MM.1S (cell line): ENCODE results near the gene GSTT2.
"Not testable (repeated sequence)": the region's sequence is repeated elsewhere in the genome, so short reads cannot be mapped to it uniquely, and the experiment has no call there.

Experiments used
- DNase-seq: peaks from one replicate; pipeline ENCODE4 v3.0.0-alpha.2; 2015
- H2AFZ ChIP-seq: fragments of 300-600 bp; sonication (generic); 2 replicates; pipeline ENCODE4 v1.6.0; 2016; ENCODE audit warnings: antibody characterized with exemption, low read length
- H3F3A ChIP-seq: fragments of 300-600 bp; sonication (generic); 2 replicates; pipeline ENCODE4 v1.6.1; 2016; ENCODE audit warnings: mild to moderate bottlenecking, antibody characterized with exemption, low read length, moderate library complexity, mixed read lengths; ENCODE audit not compliant: insufficient read depth
- H3K27ac ChIP-seq: fragments of 300-600 bp; sonication (generic); 2 replicates; pipeline ENCODE4 v1.5.1; 2016; ENCODE audit warnings: mild to moderate bottlenecking, low read length
- H3K27me3 ChIP-seq: fragments of 300-600 bp; sonication (generic); replicated peaks from 2 replicates; pipeline ENCODE4 v1.6.0; 2016; ENCODE audit warnings: low read length; ENCODE audit not compliant: insufficient read depth
- H3K36me3 ChIP-seq: fragments of 300-600 bp; sonication (generic); replicated peaks from 2 replicates; pipeline ENCODE4 v1.6.1; 2016; ENCODE audit warnings: mild to moderate bottlenecking, low read length, mixed read lengths; ENCODE audit not compliant: insufficient read depth
- H3K4me1 ChIP-seq: fragments of 300-600 bp; sonication (generic); 2 replicates; pipeline ENCODE4 v1.6.1; 2016; ENCODE audit warnings: low read length, mixed read lengths
- H3K4me2 ChIP-seq: fragments of 300-600 bp; sonication (generic); 2 replicates; pipeline ENCODE4 v1.6.0; 2016; ENCODE audit warnings: low read depth, low read length
- H3K4me3 ChIP-seq: fragments of 300-600 bp; sonication (generic); 2 replicates; pipeline ENCODE4 v1.5.1; 2016; ENCODE audit warnings: low read length, mixed read lengths
- H3K79me2 ChIP-seq: fragments of 300-600 bp; sonication (generic); 2 replicates; pipeline ENCODE4 v1.6.1; 2016; ENCODE audit warnings: mixed run types, low read length, mixed read lengths
- H3K9ac ChIP-seq: fragments of 300-600 bp; sonication (generic); 2 replicates; pipeline ENCODE4 v1.6.1; 2016; ENCODE audit warnings: low read length, mixed read lengths
- H3K9me2 ChIP-seq: fragments of 300-600 bp; sonication (generic); replicated peaks from 2 replicates; pipeline ENCODE4 v1.6.1; 2016; ENCODE audit warnings: mild to moderate bottlenecking, low read length, mixed read lengths; ENCODE audit not compliant: insufficient read depth
- H3K9me3 ChIP-seq: fragments of 300-600 bp; sonication (generic); replicated peaks from 2 replicates; pipeline ENCODE4 v1.6.1; 2016; ENCODE audit warnings: mild to moderate bottlenecking, low read length, mixed read lengths; ENCODE audit not compliant: insufficient read depth
- H4K20me1 ChIP-seq: fragments of 300-600 bp; sonication (generic); 2 replicates; pipeline ENCODE4 v1.6.1; 2016; ENCODE audit warnings: mild to moderate bottlenecking, low read length, moderate library complexity, mixed read lengths; ENCODE audit not compliant: insufficient read depth
- EZH2 ChIP-seq: fragments of 300-600 bp; sonication (generic); optimal IDR thresholded peaks from 2 replicates; pipeline ENCODE3; 2017; ENCODE audit warnings: low read depth, mild to moderate bottlenecking, antibody characterized with exemption, low read length, mixed read lengths
- EZH2phosphoT487 ChIP-seq: fragments of 300-600 bp; sonication (generic); IDR thresholded peaks from 2 replicates; pipeline ENCODE4 v1.6.1; 2018; ENCODE audit warnings: antibody characterized with exemption, low read length
- TF ChIP-seq, protein P1 (sequence below): fragments of 300-600 bp; sonication (generic); IDR thresholded peaks from 2 replicates; pipeline ENCODE4 v1.5.1; 2016; ENCODE audit warnings: antibody characterized with exemption, low read length, mixed read lengths

GSTT2 gene

DNA sequence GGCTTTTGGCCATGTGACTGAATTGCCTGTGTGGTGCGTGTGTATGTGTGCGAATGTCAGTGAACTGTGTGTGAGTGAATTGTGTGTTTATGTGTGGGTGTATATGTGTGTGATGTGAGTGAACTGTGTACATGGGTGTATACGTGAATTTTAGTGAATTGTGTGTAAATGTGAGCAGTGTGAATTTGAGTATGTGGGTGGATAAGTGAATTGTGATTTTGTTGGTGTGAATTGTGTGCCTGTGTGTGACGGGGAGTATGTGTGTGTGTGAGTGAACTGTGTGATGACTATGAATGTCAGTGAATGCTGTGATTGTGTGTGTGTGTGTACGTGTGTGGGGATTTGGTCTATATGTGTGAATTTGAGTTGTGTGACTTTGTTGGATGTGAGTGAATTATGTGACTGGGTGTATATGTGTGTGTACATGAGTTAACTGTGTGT, 9.7 kb upstream of the GSTT2 start:
- H3K4me1 ChIP-seq, result no peaks in the 10 kb centered on the region
- no peak for DNase-seq
- H3K79me2 ChIP-seq, result peaks cover 30% of the 10 kb centered on the region
- H3K27me3 ChIP-seq, result no peaks in the 10 kb centered on the region
- peaks cover 11% of the 10 kb centered on the region for H3F3A ChIP-seq
- TF ChIP-seq, protein P1, sequence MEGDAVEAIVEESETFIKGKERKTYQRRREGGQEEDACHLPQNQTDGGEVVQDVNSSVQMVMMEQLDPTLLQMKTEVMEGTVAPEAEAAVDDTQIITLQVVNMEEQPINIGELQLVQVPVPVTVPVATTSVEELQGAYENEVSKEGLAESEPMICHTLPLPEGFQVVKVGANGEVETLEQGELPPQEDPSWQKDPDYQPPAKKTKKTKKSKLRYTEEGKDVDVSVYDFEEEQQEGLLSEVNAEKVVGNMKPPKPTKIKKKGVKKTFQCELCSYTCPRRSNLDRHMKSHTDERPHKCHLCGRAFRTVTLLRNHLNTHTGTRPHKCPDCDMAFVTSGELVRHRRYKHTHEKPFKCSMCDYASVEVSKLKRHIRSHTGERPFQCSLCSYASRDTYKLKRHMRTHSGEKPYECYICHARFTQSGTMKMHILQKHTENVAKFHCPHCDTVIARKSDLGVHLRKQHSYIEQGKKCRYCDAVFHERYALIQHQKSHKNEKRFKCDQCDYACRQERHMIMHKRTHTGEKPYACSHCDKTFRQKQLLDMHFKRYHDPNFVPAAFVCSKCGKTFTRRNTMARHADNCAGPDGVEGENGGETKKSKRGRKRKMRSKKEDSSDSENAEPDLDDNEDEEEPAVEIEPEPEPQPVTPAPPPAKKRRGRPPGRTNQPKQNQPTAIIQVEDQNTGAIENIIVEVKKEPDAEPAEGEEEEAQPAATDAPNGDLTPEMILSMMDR, result no peak
- no peak for TF ChIP-seq EZH2
- H3K9me3 ChIP-seq, result no peaks in the 10 kb centered on the region
- H3K9me2 ChIP-seq, result no peaks in the 10 kb centered on the region
- H3K36me3 ChIP-seq, result peaks cover 5% of the 10 kb centered on the region; the same call in 1 of the 2 replicates
- no peaks in the 10 kb centered on the region for H4K20me1 ChIP-seq
- no peak overlapping the region for H3K4me3 ChIP-seq
- no peak overlapping the region for H3K4me2 ChIP-seq
- no peak overlapping the region for H2AFZ ChIP-seq
- H3K27ac ChIP-seq, result no peak overlapping the region
- H3K9ac ChIP-seq, result no peak overlapping the region

DNA sequence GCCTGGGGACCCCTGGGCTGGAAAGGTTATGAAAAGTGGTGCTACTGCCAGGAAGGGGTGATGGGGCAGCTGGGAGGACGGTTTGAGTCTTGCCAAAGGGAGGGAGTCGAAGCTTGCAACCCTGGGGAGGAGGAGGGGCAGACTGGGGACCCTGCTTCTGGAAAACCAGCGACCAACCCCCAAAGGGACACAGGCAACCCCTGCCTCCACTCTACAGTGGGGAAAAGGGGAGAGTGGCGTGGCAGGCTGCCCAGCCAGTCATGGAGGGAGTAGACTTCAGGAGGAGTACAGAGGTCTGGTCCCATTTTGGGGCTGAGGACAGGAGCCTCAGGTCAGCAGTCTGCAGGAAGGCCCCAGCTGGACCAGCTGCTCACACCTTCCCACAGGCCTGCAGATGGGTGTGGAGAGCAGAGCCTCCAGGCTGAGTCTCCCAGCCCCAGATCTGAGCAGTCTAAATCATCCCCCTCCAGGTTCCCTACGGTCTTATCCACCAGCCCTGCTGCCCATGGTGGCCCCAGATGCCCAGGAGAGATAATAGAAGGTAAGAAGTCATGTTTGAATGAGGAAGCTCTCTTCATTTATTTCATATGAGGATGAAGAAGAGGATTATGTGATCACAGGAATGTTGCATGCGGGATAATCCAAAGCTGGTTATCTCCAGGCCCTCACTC, 9.0 kb upstream of the GSTT2 start:
- Histone ChIP-seq H3F3A (peaks cover 11% of the 10 kb centered on the region), H2AFZ (no peak overlapping the region), H3K79me2 (peaks cover 30% of the 10 kb centered on the region), H3K9ac (no peak overlapping the region), H3K9me2 (no peaks in the 10 kb centered on the region), H3K9me3 (no peaks in the 10 kb centered on the region), H3K4me3 (no peak overlapping the region), H3K36me3 (peaks cover 5% of the 10 kb centered on the region; the same call in 1 of the 2 replicates), H3K4me1 (no peaks in the 10 kb centered on the region), H3K27ac (no peak overlapping the region), H3K27me3 (no peaks in the 10 kb centered on the region), H4K20me1 (no peaks in the 10 kb centered on the region), H3K4me2 (no peak overlapping the region)
- TF ChIP-seq, protein P1, result no peak
- TF ChIP-seq EZH2 (no peak), EZH2phosphoT487 (no peak)
- no peak for DNase-seq

DNA sequence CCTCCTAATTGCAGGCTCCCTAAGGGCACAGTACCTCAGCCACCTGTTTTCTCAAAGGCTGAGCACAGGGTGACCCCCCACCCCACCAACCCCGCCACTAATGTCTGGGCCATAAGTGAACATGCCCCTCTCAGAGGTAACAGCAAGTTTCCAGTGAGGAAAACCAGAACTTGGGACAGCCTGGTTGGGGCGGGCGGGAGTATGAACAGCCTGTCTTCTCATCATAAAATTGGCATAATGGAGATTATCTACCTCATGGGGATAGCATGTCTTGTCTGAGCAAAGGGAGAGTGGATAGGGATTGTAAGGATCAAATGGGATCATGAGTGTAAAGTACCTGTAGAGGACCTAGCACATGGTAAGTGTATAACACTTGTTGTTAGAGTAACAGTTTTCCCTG, 8.0 kb upstream of the GSTT2 start:
- H3K9me3 ChIP-seq, H4K20me1 ChIP-seq, DNase-seq, H3K4me3 ChIP-seq, H3K27ac ChIP-seq, H3K9ac ChIP-seq, H3K4me2 ChIP-seq, H2AFZ ChIP-seq, H3K27me3 ChIP-seq, H3K9me2 ChIP-seq, H3K4me1 ChIP-seq, H3K36me3 ChIP-seq: not testable (repeated sequence)
- Histone ChIP-seq H3K79me2 (peaks cover 30% of the 10 kb centered on the region), H3F3A (peaks cover 11% of the 10 kb centered on the region)

DNA sequence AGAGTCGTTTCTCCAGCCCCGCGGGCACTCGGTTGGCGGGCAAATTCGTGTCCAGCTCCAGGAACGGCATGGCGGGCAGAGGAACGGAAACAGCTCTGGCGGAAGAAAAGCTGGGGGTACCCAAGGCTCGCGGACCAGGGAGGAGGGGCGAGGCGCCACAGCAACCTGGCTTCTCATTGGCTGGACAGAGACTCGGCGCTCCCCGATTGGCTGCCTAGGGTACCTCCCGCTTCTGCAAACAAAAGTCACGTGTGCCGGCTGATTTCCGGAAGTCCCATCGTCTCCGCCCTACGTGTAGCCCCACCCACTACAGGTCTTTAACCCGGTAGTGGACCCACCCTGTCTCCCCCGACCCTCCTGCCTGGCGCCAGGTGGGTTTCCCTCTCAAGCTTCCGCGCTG, 5.6 kb upstream of the GSTT2 start, which contains the start of gene DDT:
DDT (minus strand) TSS at position 97 of the 400 bp plus-strand sequence; CDS start at position 70, 27 bp downstream.
- H3F3A ChIP-seq, H3K27ac ChIP-seq, H3K4me2 ChIP-seq, H2AFZ ChIP-seq, H3K9me3 ChIP-seq, H3K4me3 ChIP-seq, H3K9me2 ChIP-seq, H3K27me3 ChIP-seq, DNase-seq, H3K36me3 ChIP-seq, H3K4me1 ChIP-seq, H4K20me1 ChIP-seq, H3K9ac ChIP-seq: not testable (repeated sequence)
- H3K79me2 ChIP-seq, result peaks cover 27% of the 10 kb centered on the region

DNA sequence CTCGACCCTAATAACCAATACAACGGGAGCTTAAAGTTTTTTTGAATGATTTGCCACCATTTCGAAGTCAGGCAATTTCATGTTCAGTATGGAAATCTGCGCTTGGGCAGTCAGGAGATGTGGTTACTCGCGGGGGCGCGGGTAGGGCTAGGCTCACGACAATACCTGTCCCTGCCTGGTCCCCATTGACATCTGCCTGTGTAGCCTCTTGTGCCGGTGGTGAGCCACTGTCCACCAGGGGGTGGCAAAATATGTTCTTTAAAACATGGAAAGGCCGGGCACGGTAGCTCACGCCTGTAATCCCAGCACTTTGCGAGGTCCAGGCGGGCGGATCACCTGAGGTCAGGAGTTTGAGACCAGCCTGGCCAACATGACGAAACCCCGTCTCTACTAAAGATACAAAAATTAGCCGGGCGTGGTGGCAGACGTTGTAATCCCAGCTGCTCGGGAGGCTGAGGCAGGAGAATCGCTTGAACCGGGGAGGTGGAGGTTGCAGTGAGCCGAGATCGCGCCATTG, 5.0 kb upstream of the GSTT2 start:
- not testable (repeated sequence) for H3F3A ChIP-seq, H3K4me3 ChIP-seq, H2AFZ ChIP-seq, H3K4me1 ChIP-seq, H4K20me1 ChIP-seq, H3K4me2 ChIP-seq, H3K9me3 ChIP-seq, H3K36me3 ChIP-seq, H3K9ac ChIP-seq, H3K27ac ChIP-seq, DNase-seq, H3K9me2 ChIP-seq, H3K27me3 ChIP-seq
- H3K79me2 ChIP-seq, result peaks cover 21% of the 10 kb centered on the region

DNA sequence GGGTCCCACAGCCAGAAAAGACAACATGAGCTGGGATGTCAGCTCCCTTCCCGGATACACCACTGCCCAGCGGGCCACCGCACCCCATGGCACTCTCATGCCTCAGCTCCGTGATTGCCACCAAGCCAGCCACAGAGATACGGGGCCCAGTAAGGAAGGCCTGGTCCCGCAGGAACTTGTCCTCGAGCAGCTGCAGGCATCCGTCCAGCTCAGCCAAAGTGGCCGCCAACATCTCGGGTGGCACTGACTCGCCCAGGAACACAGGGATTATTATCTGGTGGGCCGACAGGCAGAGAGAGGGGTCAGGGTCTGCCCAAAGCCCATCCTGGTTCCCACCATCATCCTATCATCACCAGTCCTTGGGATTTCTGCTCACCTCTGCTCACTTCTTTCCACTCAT, 2.6 kb upstream of the GSTT2 start:
- H3K4me1 ChIP-seq, H3K9me3 ChIP-seq, H2AFZ ChIP-seq, DNase-seq, H3K4me2 ChIP-seq, H3K27me3 ChIP-seq, H3K27ac ChIP-seq, H3K79me2 ChIP-seq, H3K36me3 ChIP-seq, H3K9ac ChIP-seq, H3K4me3 ChIP-seq, H3F3A ChIP-seq, H3K9me2 ChIP-seq, H4K20me1 ChIP-seq: not testable (repeated sequence)
